Breast epithelium (tissue), 4 donors: Measurements from ENCODE around the gene MYOG. TPM values are rescaled to one million over a fixed set of nuclear protein-coding genes. Genes with fewer than 3 reads are reported as not detected.

Experiments used
- DNase-seq, 2 donors: peaks; one replicate each; pipeline ENCODE4 v3.0.0-alpha.2; 2019; ENCODE audit warnings: low spot score in 2 of 2
- H3K27ac ChIP-seq, 2 donors: fragments of 200-600 bp; sonication (generic) in 1 of 2; one replicate each; pipeline ENCODE4 v1.5.1; 2016 to 2019; ENCODE audit warnings: mild to moderate bottlenecking in 1 of 2
- H3K27me3 ChIP-seq, 2 donors: fragments of 200-600 bp; sonication (generic) in 1 of 2; one replicate each; pipeline versions ENCODE4 v1.5.1 to v1.6.0; 2017 to 2019; ENCODE audit warnings: control low read depth in 1 of 2, mild to moderate bottlenecking in 1 of 2
- H3K36me3 ChIP-seq: fragments of 200-600 bp; one replicate; pipeline ENCODE4 v1.5.1; 2019
- H3K4me1 ChIP-seq, 2 donors: fragments of 200-600 bp; sonication (generic); one replicate each; pipeline ENCODE4 v1.5.1; 2016 to 2019; ENCODE audit warnings: control low read depth in 1 of 2
- H3K4me3 ChIP-seq, 3 donors: fragments of 200-600 bp; sonication (generic); 1 replicate in 2 of 3; 2 replicates in 1 of 3; pipeline ENCODE4 v1.5.1; 2016 to 2019; ENCODE audit warnings: mild to moderate bottlenecking in 3 of 3, moderate library complexity in 2 of 3
- H3K9me3 ChIP-seq, 2 donors: fragments of 200-600 bp; sonication (generic) in 1 of 2; one replicate each; pipeline ENCODE4 v1.5.1; 2016 to 2019; ENCODE audit warnings: control low read depth in 1 of 2
- CTCF ChIP-seq, 3 donors: fragments of 450-650 bp; IDR thresholded peaks; one replicate each; pipeline ENCODE4 v1.5.1; 2016 to 2017; ENCODE audit warnings: antibody characterized with exemption in 3 of 3, mild to moderate bottlenecking in 3 of 3, moderate library complexity in 3 of 3
- POLR2A ChIP-seq: fragments of 450-650 bp; IDR thresholded peaks from one replicate; pipeline ENCODE4 v1.6.1; 2016; ENCODE audit warnings: antibody characterized with exemption, mild to moderate bottlenecking, moderate library complexity
- POLR2AphosphoS5 ChIP-seq, 3 donors: sonication (generic); formaldehyde crosslinking; IDR thresholded peaks; one replicate each; pipeline ENCODE4 v1.6.1; 2017; ENCODE audit warnings: antibody characterized with exemption in 3 of 3
- intact Hi-C: fragments of 100-400 bp; cut with DNase I; formaldehyde crosslinking; loops from one replicate; pipeline ENCODE4 v1.15.1; 2023; ENCODE audit warnings: low total_unique reads
- total RNA-seq, 3 donors: library from RNA; depleted of rRNA; stranded (reverse); fragments of >200 nt; gene quantifications; one replicate each; pipeline ENCODE4 v1.1.0, GENCODE V29; 2016

Gene MYOG
- total RNA-seq, 3 donors from 2014 or later, result not detected

DNA sequence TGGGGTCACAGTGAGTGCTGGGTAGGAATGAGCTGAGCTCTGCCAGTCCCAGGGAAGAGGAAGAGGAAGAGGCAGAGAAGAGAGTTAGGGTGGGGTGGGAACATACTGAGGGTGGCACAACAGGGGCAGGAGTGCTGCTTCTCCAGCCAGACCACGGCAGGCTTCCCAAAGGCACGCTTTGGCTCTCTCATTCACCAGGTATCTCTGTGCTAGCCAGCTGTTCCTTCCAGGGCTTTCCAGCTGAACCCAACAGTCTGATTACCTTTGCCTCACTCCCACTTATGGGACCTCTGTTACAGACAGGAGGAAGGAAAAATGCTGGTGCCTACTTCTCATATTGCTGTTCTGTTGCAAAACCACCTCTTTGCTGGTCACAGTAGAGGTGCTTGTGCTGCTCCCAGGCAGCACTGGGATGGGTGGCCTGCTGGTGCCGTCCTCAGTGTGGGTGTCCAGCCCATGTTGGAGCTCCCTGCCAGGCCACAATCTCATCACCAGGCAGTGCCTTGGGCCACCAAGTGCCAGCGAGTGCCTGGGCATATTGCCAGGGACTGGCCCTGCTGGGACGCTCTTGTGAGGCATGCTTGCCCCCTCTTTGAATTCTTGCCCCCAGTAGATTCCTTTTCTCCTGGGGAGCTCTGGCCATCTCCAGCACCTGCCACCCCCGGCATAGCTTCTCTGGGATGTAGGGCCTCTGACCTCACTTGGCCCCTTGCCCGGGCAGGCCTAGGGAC is 43.9 kb upstream of the MYOG start:
- Histone ChIP-seq H3K27ac (peak overlapping the region; percentile 70 to 77), H3K4me3 (peak overlapping the region in 2 of 3 donors; percentile 55 to 63), H3K9me3 (no peaks in the 10 kb centered on the region), H3K4me1 (peaks cover 4 to 13% of the 10 kb centered on the region in 2 donors), H3K36me3 (no peaks in the 10 kb centered on the region), H3K27me3 (no peaks in the 10 kb centered on the region)
- DNase-seq, result peak; percentile 63
- no peak for TF ChIP-seq CTCF (IDR thresholded peaks at IDR 0.05)
- no peak for TF ChIP-seq POLR2AphosphoS5 (IDR thresholded peaks at IDR 0.05)
- TF ChIP-seq POLR2A, result no peak
- intact Hi-C loops, result loop anchor here (5.0 kb wide), 1 partner anchor 88 kb away; no protein-coding TSS in a partner anchor

DNA sequence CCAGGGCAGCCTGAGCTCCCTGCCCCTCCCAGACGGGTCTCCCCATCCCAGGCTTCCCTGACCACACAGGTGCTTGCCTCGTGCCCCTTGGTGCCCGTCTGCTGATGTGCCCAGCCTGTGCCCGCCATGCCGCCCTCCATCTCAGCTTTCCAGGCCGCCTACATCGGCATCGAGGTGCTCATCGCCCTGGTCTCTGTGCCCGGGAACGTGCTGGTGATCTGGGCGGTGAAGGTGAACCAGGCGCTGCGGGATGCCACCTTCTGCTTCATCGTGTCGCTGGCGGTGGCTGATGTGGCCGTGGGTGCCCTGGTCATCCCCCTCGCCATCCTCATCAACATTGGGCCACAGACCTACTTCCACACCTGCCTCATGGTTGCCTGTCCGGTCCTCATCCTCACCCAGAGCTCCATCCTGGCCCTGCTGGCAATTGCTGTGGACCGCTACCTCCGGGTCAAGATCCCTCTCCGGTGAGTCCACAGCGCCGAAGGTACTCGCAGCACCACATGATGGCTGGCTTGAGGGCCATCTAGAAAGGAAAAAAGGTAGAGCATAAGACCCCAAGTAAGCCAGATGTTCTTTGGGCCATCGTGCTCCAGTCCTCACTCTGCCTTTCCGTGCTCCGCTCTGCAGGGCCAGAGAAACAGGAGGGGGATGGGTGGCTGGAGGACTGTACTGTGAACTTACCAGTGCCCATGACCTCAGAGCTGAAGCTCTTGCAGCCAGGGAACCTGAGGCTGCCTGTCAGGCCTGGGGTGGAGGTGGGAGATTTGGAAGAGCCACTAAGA is 43.1 kb upstream of the MYOG start:
- Histone ChIP-seq H3K4me1 (peaks cover 4 to 13% of the 10 kb centered on the region in 2 donors), H3K4me3 (peak overlapping the region in 2 of 3 donors; percentile 55 to 63), H3K27ac (peak overlapping the region; percentile 70 to 77), H3K9me3 (no peaks in the 10 kb centered on the region), H3K27me3 (no peaks in the 10 kb centered on the region), H3K36me3 (no peaks in the 10 kb centered on the region)
- peak in 1 of 2 donors; percentile 43 for DNase-seq
- intact Hi-C loops, result loop anchor here (5.0 kb wide), 1 partner anchor 88 kb away; no protein-coding TSS in a partner anchor
- no peak for TF ChIP-seq POLR2A
- TF ChIP-seq POLR2AphosphoS5 (IDR thresholded peaks at IDR 0.05), result no peak
- TF ChIP-seq CTCF (IDR thresholded peaks at IDR 0.05), result no peak

GRCh38 chr1:203128431-203128715 is 42.6 kb upstream of the MYOG start:
- Histone ChIP-seq H3K27ac (peak overlapping the region; percentile 70 to 77), H3K9me3 (no peaks in the 10 kb centered on the region), H3K27me3 (no peaks in the 10 kb centered on the region), H3K4me1 (peaks cover 4 to 13% of the 10 kb centered on the region in 2 donors), H3K36me3 (no peaks in the 10 kb centered on the region), H3K4me3 (peak overlapping the region; percentile 12 to 63 (median 55))
- intact Hi-C loops, result loop anchor here (5.0 kb wide), 1 partner anchor 89 kb away; no protein-coding TSS in a partner anchor
- TF ChIP-seq POLR2AphosphoS5 (IDR thresholded peaks at IDR 0.05), result no peak
- no peak for TF ChIP-seq POLR2A
- TF ChIP-seq CTCF (IDR thresholded peaks at IDR 0.05), result no peak
- no peak for DNase-seq

DNA sequence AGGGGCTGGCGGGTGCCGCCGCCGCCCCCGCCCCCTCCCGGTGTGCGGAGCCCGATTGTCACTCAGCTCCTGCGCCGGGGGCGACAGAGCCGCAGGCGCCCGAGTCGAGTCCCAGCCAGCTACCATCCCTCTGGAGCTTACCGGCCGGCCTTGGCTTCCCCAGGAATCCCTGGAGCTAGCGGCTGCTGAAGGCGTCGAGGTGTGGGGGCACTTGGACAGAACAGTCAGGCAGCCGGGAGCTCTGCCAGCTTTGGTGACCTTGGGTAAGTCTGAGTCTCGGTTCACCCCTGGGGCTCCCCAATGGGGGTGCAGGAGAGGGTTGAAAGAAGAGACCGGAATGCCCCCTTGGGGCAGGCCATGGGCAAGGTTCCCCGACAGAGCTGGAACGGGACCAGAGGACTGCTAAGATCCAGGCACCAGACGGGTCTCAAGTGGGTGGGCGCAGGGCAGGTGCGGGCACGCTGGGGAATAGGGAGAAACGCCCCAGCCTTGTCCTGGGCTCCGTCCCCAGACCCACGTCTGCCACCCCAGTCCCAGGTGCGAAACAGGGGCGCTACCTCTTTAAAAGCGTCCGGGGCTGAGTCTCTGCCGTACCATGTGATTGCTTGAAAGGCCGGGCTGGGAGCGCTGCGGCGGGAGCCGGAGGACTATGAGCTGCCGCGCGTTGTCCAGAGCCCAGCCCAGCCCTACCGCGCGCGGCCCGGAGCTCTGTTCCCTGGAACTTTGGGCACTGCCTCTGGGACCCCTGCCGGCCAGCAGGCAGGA is 42.0 kb upstream of the MYOG start, which contains the start of gene ADORA1:
ADORA1 (plus strand) TSS at position 61 of the 765 bp plus-strand sequence. CDS start 1,116 bp downstream, outside the sequence.
- peak; percentile 51 to 65 for DNase-seq
- intact Hi-C loops, result loop anchor here (5.0 kb wide), 1 partner anchor 89 kb away; no protein-coding TSS in a partner anchor

More for the DNA sequence above, 42.0 kb upstream of the MYOG start, which contains the start of gene ADORA1:
- no peak for TF ChIP-seq CTCF (IDR thresholded peaks at IDR 0.05)
- TF ChIP-seq POLR2A, result no peak
- Histone ChIP-seq H3K27me3 (no peaks in the 10 kb centered on the region), H3K27ac (peak within 1 kb of the TSS; percentile 70 to 77), H3K4me1 (peaks cover 4 to 13% of the 10 kb centered on the region in 2 donors), H3K9me3 (no peaks in the 10 kb centered on the region), H3K36me3 (no peaks in the 10 kb centered on the region), H3K4me3 (peak within 1 kb of the TSS; percentile 12 to 63 (median 55))
